Measurements from ENCODE around the gene MAD1L1.

Gene MAD1L1

GRCh38 chr7:2005786-2006185, 227.0 kb downstream of the MAD1L1 start:
- peaks cover 19% of the 10 kb centered on the region for H4K20me1 ChIP-seq (ENCODE audit: insufficient read depth, low read length)
- peaks cover 34% of the 10 kb centered on the region for H3K36me3 ChIP-seq (ENCODE audit: insufficient read depth, low read length)
- H3K27ac ChIP-seq (ENCODE audit: low read length): no peak overlapping the region; the same call in 1 of the 2 replicates
- no peaks in the 10 kb centered on the region for H3K9me3 ChIP-seq (ENCODE audit: insufficient read depth, low read length, severe bottlenecking)
- H3K27me3 ChIP-seq (ENCODE audit: insufficient read depth, low read length, poor library complexity): no peaks in the 10 kb centered on the region
- H3K4me1 ChIP-seq (ENCODE audit: insufficient read depth, low read length): no peaks in the 10 kb centered on the region
- ATAC-seq (ENCODE audit: insufficient read depth, low read depth) (no peak), DNase-seq (no peak)
- no peak overlapping the region for H3K4me3 ChIP-seq (ENCODE audit: low read depth in 1 of 2, low read length in 2 of 2)
- no peaks in the 10 kb centered on the region for H3K79me2 ChIP-seq (ENCODE audit: insufficient read depth, low read length)
- H3K9ac ChIP-seq (ENCODE audit: low read depth, low read length): no peak overlapping the region
- no peak overlapping the region for H2AFZ ChIP-seq (ENCODE audit: low read depth, low read length)
- no peak for TF ChIP-seq CTCF (IDR thresholded peaks at IDR 0.05; ENCODE audit: borderline replicate concordance, extremely low read depth, low read length, poor library complexity, severe bottlenecking)
- TF ChIP-seq EZH2 (IDR thresholded peaks at IDR 0.05; ENCODE audit: borderline replicate concordance, low read depth, low read length, severe bottlenecking): no peak
- H3K4me2 ChIP-seq (ENCODE audit: insufficient read depth, low read length): no peak overlapping the region

- no peak for TF ChIP-seq CTCF (IDR thresholded peaks at IDR 0.05; ENCODE audit: borderline replicate concordance, extremely low read depth, low read length, poor library complexity, severe bottlenecking)
- TF ChIP-seq EZH2 (IDR thresholded peaks at IDR 0.05; ENCODE audit: borderline replicate concordance, low read depth, low read length, severe bottlenecking): no peak
- no peaks in the 10 kb centered on the region for H3K27me3 ChIP-seq (ENCODE audit: insufficient read depth, low read length, poor library complexity)
- no peak overlapping the region for H3K4me3 ChIP-seq (ENCODE audit: low read depth in 1 of 2, low read length in 2 of 2)
- DNase-seq (no peak), ATAC-seq (ENCODE audit: insufficient read depth, low read depth) (no peak)
- no peak overlapping the region; the same call in 1 of the 2 replicates for H3K27ac ChIP-seq (ENCODE audit: low read length)
- no peaks in the 10 kb centered on the region for H3K9me3 ChIP-seq (ENCODE audit: insufficient read depth, low read length, severe bottlenecking)
- no peak overlapping the region for H3K9ac ChIP-seq (ENCODE audit: low read depth, low read length)
- H3K79me2 ChIP-seq (ENCODE audit: insufficient read depth, low read length): no peaks in the 10 kb centered on the region
- H3K4me1 ChIP-seq (ENCODE audit: insufficient read depth, low read length): no peaks in the 10 kb centered on the region
- peaks cover 14% of the 10 kb centered on the region for H4K20me1 ChIP-seq (ENCODE audit: insufficient read depth, low read length)
- H3K36me3 ChIP-seq (ENCODE audit: insufficient read depth, low read length): peaks cover 38% of the 10 kb centered on the region
- H2AFZ ChIP-seq (ENCODE audit: low read depth, low read length): no peak overlapping the region
- H3K4me2 ChIP-seq (ENCODE audit: insufficient read depth, low read length): no peak overlapping the region
Measured at GRCh38 chr7:2004841-2005725, 227.7 kb downstream of the MAD1L1 start.

GRCh38 chr7:2003931-2004812, 228.6 kb downstream of the MAD1L1 start:
- Histone ChIP-seq H3K4me1 (ENCODE audit: insufficient read depth, low read length) (no peaks in the 10 kb centered on the region), H3K36me3 (ENCODE audit: insufficient read depth, low read length) (peaks cover 35% of the 10 kb centered on the region), H3K9me3 (ENCODE audit: insufficient read depth, low read length, severe bottlenecking) (no peaks in the 10 kb centered on the region), H3K9ac (ENCODE audit: low read depth, low read length) (no peak overlapping the region), H3K4me2 (ENCODE audit: insufficient read depth, low read length) (no peak overlapping the region), H3K4me3 (ENCODE audit: low read depth in 1 of 2, low read length in 2 of 2) (no peak overlapping the region), H4K20me1 (ENCODE audit: insufficient read depth, low read length) (peaks cover 9% of the 10 kb centered on the region), H3K27ac (ENCODE audit: low read length) (no peak overlapping the region), H3K27me3 (ENCODE audit: insufficient read depth, low read length, poor library complexity) (no peaks in the 10 kb centered on the region), H3K79me2 (ENCODE audit: insufficient read depth, low read length) (no peaks in the 10 kb centered on the region), H2AFZ (ENCODE audit: low read depth, low read length) (no peak overlapping the region)
- ATAC-seq (ENCODE audit: insufficient read depth, low read depth) (no peak), DNase-seq (no peak)
- TF ChIP-seq CTCF (IDR thresholded peaks at IDR 0.05; ENCODE audit: borderline replicate concordance, extremely low read depth, low read length, poor library complexity, severe bottlenecking): no peak

All from DND-41 (cell line).